Inflammatory macrophage treated with lipopolysaccharide for 1 hour (primary cell): ENCODE data around the gene SEMA3D.

ENCODE experiments used
- DNase-seq, 2 donors: peaks; one replicate each; pipeline ENCODE4 v3.0.0-alpha.2; 2020 to 2022

SEMA3D gene

GRCh38 chr7:85186521-85187241, at the start of gene SEMA3D:
Gene SEMA3D, minus strand, starts transcription at chr7:85187056. Its CDS starts 65,165 bp downstream, at chr7:85121891.
- peak; percentile 17 to 23 for DNase-seq

DNA sequence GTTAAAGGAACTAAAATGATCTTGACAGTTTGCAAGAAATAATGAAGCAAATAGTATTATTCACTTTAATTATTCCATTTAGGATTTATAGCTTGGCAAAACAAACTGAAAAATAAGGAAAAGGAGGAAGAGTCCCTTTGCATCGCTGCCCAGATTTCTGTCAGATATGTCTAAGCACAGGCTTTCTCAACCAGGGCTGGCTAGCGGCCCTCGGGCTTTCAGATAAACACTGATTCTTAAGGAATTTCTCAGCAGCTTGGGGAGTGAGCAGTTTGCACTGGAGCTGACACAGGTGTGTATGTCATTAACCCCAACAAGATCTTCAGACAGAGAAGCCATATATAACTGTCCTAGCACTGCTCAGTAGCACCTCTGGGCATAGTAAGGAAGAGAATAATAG, 47.9 kb upstream of the SEMA3D start:
- no peak for DNase-seq

- no peak for DNase-seq
These were observed 45.2 kb upstream of the SEMA3D start for GRCh38 chr7:85232068-85232467.

GRCh38 chr7:85230623-85231022, 43.8 kb upstream of the SEMA3D start:
- DNase-seq = no peak

DNA sequence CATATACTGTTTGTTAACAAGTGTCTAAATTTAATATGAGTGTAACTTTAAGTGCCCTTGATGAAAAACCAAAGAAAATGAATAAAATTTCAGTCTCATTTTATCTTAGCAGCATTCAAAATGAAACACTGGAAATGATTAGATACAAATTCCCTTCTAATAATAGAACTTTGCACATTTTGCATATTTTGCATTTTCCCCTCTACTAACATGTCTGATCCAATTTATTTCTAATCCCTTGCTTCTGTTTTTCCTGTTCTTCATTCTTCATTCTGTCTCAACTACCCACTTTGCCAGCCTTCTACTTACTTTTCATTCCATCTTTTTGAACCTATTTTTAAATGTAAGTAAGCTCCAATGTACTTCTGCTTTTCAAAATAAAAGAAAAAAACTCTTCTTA, 42.7 kb upstream of the SEMA3D start:
- DNase-seq = no peak

DNA sequence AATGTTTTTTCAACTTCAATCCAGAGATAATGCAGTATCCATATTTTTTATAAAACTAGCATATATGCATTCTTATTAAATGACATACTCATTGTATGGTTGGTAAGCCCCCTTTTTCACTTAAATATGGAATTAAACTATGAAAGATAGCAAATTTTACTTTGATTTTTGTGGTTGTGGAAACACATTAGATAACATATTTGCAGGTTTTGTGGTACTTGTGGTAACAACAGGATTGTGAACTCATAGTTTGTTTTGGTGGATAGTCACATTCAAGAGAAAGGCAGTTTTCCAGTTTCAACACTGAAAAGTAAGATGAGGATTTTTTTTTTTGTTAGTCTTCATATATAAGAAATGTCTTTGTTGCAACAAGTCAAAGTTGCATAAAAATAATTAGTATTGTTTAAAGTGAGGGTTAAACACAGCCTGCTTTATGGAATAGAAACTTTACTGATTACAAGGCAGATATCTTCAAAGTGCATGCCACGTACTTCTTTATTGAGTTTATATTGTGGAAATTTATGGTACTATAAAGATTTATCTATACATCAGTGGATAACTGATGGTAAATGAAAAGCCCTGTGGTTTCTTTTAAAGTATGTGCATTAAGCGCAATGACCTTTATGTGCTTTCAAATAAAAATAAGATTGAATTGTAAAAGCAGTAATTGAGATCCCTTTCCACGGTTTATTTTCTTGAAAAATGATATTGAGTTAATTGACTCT, 39.7 kb upstream of the SEMA3D start:
- DNase-seq = no peak

DNA sequence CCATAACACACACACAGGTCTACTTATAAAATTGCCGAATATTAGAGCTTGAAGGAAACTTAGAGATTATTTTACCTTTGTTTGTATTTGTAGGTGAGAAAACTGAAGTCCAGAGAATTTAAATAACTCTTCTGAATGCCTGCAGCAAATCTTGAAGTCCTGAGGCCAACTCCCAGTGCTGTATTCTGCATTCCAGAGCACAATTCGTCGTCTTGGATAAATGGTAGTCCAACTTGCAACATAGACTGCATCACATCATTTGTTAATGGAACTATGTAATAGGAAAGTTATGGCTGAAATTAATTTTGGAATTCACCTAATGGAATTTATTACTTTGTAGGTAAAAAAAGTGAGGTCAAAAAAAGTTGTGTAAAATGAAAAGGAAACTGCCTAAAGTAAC, 37.3 kb upstream of the SEMA3D start:
- no peak for DNase-seq

GRCh38 chr7:85222522-85222921, 35.7 kb upstream of the SEMA3D start:
- no peak for DNase-seq

DNA sequence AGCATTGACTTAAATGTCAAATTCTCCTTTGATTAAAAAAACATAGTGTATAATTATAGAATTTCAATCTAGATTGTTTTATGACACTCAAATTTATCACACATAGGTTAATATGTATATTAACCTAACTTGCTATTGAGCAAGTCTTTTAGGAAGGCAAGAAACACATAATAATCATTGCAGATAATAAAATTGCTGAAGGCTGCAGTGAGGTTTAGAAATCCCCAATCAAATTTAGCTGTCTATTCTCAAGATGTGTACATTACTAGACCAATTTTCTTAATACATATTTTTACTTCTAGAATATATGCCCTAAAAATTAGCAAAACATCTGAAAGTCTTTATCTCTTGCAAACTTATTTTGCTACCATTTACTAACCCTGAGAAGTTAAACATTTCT, 34.9 kb upstream of the SEMA3D start:
- DNase-seq = no peak

DNA sequence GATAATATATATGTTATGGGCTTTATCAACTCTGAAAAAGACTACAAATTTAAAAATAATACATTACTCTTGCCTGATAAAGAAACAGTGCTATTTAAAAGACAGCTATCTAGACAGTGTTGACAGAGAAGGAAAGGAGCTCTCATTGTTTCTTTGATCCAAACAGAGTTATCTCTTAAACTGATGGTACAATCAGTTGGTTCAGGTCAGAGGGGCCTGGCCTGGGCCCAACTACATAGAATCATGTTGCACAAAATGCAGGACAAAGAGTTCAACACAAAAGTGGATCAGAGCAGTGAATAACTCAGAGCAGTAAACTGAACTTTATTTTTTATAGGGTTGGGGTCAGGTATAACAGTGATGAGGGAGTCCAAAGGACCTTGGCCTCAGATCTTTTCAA, 33.8 kb upstream of the SEMA3D start:
- no peak for DNase-seq

GRCh38 chr7:85220023-85220422, 33.2 kb upstream of the SEMA3D start:
- DNase-seq = no peak

DNA sequence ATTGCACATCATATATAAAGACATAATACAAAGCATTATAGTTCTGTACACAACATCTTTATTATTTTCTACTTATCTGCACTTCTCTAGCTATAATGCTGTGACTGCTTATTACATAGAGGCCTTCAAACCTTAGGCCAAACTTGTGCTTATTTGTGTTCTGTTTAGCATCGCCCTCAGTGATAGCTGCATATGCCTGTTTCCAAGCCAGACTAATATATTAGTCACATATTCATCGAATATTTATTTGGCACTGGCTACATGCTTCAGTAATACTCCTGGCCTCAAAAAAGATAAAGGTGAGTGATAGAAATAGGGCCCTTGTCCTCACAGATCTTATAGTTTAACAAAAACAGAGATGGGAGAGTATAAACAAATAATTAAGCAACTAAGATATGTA, 30.2 kb upstream of the SEMA3D start:
- DNase-seq = no peak

GRCh38 chr7:85215098-85215497, 28.2 kb upstream of the SEMA3D start:
- DNase-seq = no peak

- no peak for DNase-seq
These were observed 26.6 kb upstream of the SEMA3D start for GRCh38 chr7:85213500-85213899.

- no peak for DNase-seq
These were observed 18.9 kb upstream of the SEMA3D start for GRCh38 chr7:85205754-85206153.

- DNase-seq = no peak
These were observed 17.6 kb upstream of the SEMA3D start for GRCh38 chr7:85204496-85204895.

DNA sequence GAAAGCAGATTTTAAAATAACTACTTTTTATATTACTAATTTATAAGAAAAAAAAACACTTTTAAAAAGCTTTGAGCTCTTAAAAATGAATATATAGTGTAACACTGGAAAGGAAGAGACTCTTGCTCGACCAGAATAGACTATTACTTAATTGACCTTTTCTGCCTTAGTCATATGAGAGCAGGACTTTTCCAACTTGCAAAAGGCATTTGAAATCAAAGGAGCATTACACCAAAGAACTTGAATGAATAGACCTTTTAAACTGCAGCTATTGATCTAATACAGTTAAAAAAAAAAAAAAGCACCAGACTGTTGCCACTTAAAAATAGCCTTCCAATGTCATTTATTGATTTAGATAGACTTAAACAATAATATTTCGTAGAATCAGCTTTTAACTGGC, 17.2 kb upstream of the SEMA3D start:
- DNase-seq = no peak

GRCh38 chr7:85201209-85201608, 14.4 kb upstream of the SEMA3D start:
- no peak for DNase-seq

- no peak for DNase-seq
These were observed 9.8 kb upstream of the SEMA3D start for GRCh38 chr7:85196696-85197095.

- DNase-seq = no peak
These were observed 4.5 kb upstream of the SEMA3D start for GRCh38 chr7:85191383-85191782.

DNA sequence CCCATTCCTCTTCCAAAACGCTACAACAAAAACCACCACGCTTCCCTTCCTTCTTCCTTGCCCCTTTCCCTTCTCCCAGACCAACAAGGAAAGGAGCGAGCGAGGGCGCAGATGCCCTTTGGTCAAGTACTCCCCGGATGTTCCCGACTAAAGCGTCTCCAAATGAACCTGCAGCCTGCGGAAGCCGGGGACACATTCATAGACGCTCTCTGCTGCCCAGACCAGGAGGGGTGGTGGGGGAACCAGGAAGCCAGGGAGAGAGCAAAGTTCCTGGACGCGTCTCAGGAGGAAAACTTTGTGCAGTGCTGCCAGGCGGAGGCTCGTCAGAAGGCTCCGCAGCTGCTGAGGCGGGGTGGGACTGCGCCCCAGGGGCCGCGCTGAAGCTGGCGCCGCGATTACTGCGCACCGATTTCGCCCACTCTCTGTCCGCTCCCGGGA, 754 bp downstream of the SEMA3D start:
- DNase-seq = no peak

DNA sequence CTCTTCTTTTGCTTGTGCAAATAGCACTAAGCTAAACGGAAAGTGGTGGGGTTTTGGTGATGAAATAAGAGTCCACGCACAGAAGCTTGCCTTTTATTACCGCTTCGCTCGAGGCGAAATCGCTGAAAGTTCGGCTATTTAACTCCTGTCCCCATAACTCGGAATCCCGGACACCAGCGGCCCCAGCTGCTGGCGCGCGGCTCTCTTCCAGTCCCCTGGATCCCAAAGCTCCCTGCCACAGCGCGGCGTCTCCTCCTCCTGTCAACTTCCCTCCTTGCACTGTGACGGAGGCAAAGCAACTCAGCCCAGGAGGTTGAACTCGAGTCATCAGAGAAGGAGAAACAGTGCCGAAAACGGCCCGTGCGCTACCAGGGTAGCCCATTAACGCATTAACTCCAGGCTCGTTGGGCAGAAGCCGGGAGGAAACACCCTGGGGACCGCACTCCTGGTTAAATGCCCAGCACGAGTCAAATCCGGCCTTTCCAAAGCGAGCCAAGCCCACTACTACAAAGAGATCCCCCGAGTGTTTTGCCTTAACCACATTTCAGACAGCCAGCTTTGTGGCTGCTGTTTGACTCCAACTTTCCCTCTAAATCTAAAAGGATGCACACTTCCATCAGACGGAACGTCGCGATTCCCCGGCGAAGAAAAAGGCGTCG, 1.3 kb downstream of the SEMA3D start:
- DNase-seq = peak in 1 of 2 donors; percentile 1

DNA sequence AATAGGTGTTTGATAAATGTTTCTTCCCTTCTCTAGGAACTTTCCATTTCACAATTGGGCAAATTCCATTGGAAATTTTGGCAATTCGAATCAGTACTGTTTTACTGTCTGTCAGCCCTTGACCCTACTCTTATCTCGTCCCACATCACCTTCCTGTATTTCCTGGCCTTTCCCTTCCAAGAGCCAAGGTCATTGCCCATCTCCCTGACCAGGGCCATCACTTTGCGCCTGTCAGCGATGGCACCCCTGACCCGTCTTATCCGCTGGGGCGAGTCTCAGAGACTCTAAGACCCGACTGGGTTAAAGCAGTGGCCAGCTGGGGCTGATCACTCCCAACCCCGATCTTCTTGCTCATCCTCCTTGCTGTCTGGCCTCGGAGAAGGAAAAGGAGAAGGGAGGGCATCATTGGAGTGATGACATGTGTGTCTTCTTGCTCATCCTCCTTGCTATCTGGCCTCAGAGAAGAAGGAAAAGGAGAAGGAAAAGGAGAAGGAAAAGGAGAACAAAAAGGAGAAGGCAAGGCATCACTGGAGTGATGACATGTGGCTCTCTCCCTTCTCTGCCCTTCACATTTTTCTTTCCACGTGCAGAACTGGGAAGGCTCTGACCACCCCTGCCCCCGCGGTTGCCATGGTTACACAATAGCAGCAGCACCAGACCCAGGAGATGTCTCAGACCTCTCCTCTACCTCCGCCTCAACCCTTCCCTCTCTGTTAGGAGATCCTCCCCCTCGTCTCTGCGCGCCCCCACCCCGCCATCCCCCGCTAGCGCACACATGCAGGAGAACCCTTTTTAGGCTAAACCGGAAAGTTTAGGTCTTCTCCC, 2.0 kb downstream of the SEMA3D start:
- no peak for DNase-seq
